SJSA1 (cell line): Measurements from ENCODE around the gene USP47. TPM values are rescaled to one million over a fixed set of nuclear protein-coding genes. Genes with fewer than 3 reads are reported as not detected.
A peak's percentile ranks its signal among the peaks of the same experiment; 100 is the strongest.

ENCODE experiments used
- DNase-seq, 2 experiments: peaks; one replicate each; pipeline ENCODE4 v3.0.0-alpha.2; 2015 to 2020; ENCODE audit warnings: low spot score in 2 of 2, low read depth in 1 of 2
- H3K27ac ChIP-seq: fragments of 250-450 bp; sonication (Bioruptor Pico); 2 replicates; pipeline ENCODE4 v1.5.1; 2020; ENCODE audit warnings: mild to moderate bottlenecking, moderate library complexity
- H3K27me3 ChIP-seq: fragments of 250-450 bp; sonication (Bioruptor Pico); replicated peaks from 2 replicates; pipeline ENCODE4 v1.5.1; 2020; ENCODE audit warnings: mild to moderate bottlenecking, moderate library complexity
- H3K36me3 ChIP-seq: fragments of 250-450 bp; sonication (Bioruptor Pico); 2 replicates; pipeline ENCODE4 v1.5.1; 2020; ENCODE audit warnings: mild to moderate bottlenecking
- H3K4me1 ChIP-seq: fragments of 250-450 bp; sonication (Bioruptor Pico); replicated peaks from 2 replicates; pipeline ENCODE4 v1.6.1; 2021; ENCODE audit warnings: mild to moderate bottlenecking
- H3K4me3 ChIP-seq: fragments of 250-450 bp; sonication (Bioruptor Pico); 2 replicates; pipeline ENCODE4 v1.5.1; 2020; ENCODE audit warnings: mild to moderate bottlenecking
- H3K9me3 ChIP-seq: fragments of 250-450 bp; sonication (Bioruptor Pico); replicated peaks from 2 replicates; pipeline ENCODE4 v1.5.1; 2020; ENCODE audit warnings: mild to moderate bottlenecking
- total RNA-seq: library from RNA; depleted of rRNA; stranded (reverse); fragments of >200 nt; shearing (Covaris generic); gene quantifications from 2 replicates; pipeline ENCODE4 v1.2.3, GENCODE V29; 2014

The USP47 gene
- total RNA-seq, 1 experiment from 2014 or later, result 64.9 TPM

GRCh38 chr11:11975201-11976092 is 133.7 kb downstream of the USP47 start:
- H3K9me3 ChIP-seq, result no peaks in the 10 kb centered on the region
- DNase-seq, result no peak
- H3K27me3 ChIP-seq, result no peaks in the 10 kb centered on the region
- H3K36me3 ChIP-seq, result peaks cover 80% of the 10 kb centered on the region
- H3K4me3 ChIP-seq, result no peak overlapping the region
- H3K4me1 ChIP-seq, result peaks cover 85% of the 10 kb centered on the region
- peak overlapping the region; percentile 73 for H3K27ac ChIP-seq

- Histone ChIP-seq H3K4me1 (peaks cover 96% of the 10 kb centered on the region), H3K36me3 (peaks cover 82% of the 10 kb centered on the region), H3K27ac (peak overlapping the region; percentile 73), H3K27me3 (no peaks in the 10 kb centered on the region), H3K9me3 (no peaks in the 10 kb centered on the region), H3K4me3 (no peak overlapping the region)
- DNase-seq, result no peak
These were observed 134.8 kb downstream of the USP47 start for GRCh38 chr11:11976481-11977127.

- peaks cover 83% of the 10 kb centered on the region for H3K36me3 ChIP-seq
- no peaks in the 10 kb centered on the region for H3K9me3 ChIP-seq
- no peaks in the 10 kb centered on the region for H3K27me3 ChIP-seq
- H3K27ac ChIP-seq, result peak overlapping the region; percentile 73
- H3K4me3 ChIP-seq, result no peak overlapping the region
- DNase-seq, result peak; percentile 88 to 91
- peaks cover 92% of the 10 kb centered on the region for H3K4me1 ChIP-seq
These were observed 135.6 kb downstream of the USP47 start for GRCh38 chr11:11977206-11977938.

GRCh38 chr11:11978098-11978637 is 136.4 kb downstream of the USP47 start:
- DNase-seq, result no peak
- H3K36me3 ChIP-seq, result peaks cover 85% of the 10 kb centered on the region

GRCh38 chr11:11978792-11979487 is 137.2 kb downstream of the USP47 start:
- Histone ChIP-seq H3K27ac (peak overlapping the region; percentile 51), H3K9me3 (no peaks in the 10 kb centered on the region), H3K4me1 (peaks cover 85% of the 10 kb centered on the region), H3K36me3 (peaks cover 89% of the 10 kb centered on the region), H3K4me3 (no peak overlapping the region), H3K27me3 (no peaks in the 10 kb centered on the region)
- peak in 1 of 2 experiments; percentile 44 for DNase-seq

More at GRCh38 chr11:11978098-11978637, 136.4 kb downstream of the USP47 start:
- peaks cover 88% of the 10 kb centered on the region for H3K4me1 ChIP-seq
- no peak overlapping the region for H3K4me3 ChIP-seq
- H3K9me3 ChIP-seq, result no peaks in the 10 kb centered on the region
- H3K27me3 ChIP-seq, result no peaks in the 10 kb centered on the region
- peak overlapping the region; percentile 73 for H3K27ac ChIP-seq

GRCh38 chr11:11979488-11980117 is 137.8 kb downstream of the USP47 start:
- H3K27ac ChIP-seq, result peak overlapping the region; percentile 51
- H3K27me3 ChIP-seq, result no peaks in the 10 kb centered on the region
- no peaks in the 10 kb centered on the region for H3K9me3 ChIP-seq
- peak; percentile 37 to 51 for DNase-seq
- H3K4me3 ChIP-seq, result no peak overlapping the region
- H3K4me1 ChIP-seq, result peaks cover 79% of the 10 kb centered on the region
- peaks cover 87% of the 10 kb centered on the region for H3K36me3 ChIP-seq

GRCh38 chr11:11980200-11980599 is 138.4 kb downstream of the USP47 start:
- no peaks in the 10 kb centered on the region for H3K27me3 ChIP-seq
- no peaks in the 10 kb centered on the region for H3K9me3 ChIP-seq
- peaks cover 87% of the 10 kb centered on the region for H3K36me3 ChIP-seq
- peak overlapping the region; percentile 51 for H3K27ac ChIP-seq
- peaks cover 76% of the 10 kb centered on the region for H3K4me1 ChIP-seq
- no peak overlapping the region for H3K4me3 ChIP-seq
- no peak for DNase-seq

GRCh38 chr11:11980841-11981308 is 139.1 kb downstream of the USP47 start:
- H3K27ac ChIP-seq, result no peak overlapping the region
- H3K27me3 ChIP-seq, result no peaks in the 10 kb centered on the region
- peaks cover 88% of the 10 kb centered on the region for H3K36me3 ChIP-seq
- no peak overlapping the region for H3K4me3 ChIP-seq
- no peak for DNase-seq
- peaks cover 76% of the 10 kb centered on the region for H3K4me1 ChIP-seq
- no peaks in the 10 kb centered on the region for H3K9me3 ChIP-seq

GRCh38 chr11:11981364-11981763 is 139.6 kb downstream of the USP47 start:
- Histone ChIP-seq H3K9me3 (no peaks in the 10 kb centered on the region), H3K27ac (no peak overlapping the region), H3K4me1 (peaks cover 76% of the 10 kb centered on the region), H3K4me3 (no peak overlapping the region), H3K27me3 (no peaks in the 10 kb centered on the region), H3K36me3 (peaks cover 88% of the 10 kb centered on the region)
- no peak for DNase-seq

GRCh38 chr11:11981840-11982239 is 140.1 kb downstream of the USP47 start:
- Histone ChIP-seq H3K36me3 (peaks cover 91% of the 10 kb centered on the region), H3K9me3 (no peaks in the 10 kb centered on the region), H3K4me1 (peaks cover 76% of the 10 kb centered on the region), H3K27me3 (no peaks in the 10 kb centered on the region), H3K4me3 (no peak overlapping the region), H3K27ac (no peak overlapping the region)
- DNase-seq, result no peak

- peaks cover 76% of the 10 kb centered on the region for H3K4me1 ChIP-seq
- H3K9me3 ChIP-seq, result no peaks in the 10 kb centered on the region
- H3K27me3 ChIP-seq, result no peaks in the 10 kb centered on the region
- H3K36me3 ChIP-seq, result peaks cover 97% of the 10 kb centered on the region
- no peak for DNase-seq
- no peak overlapping the region for H3K4me3 ChIP-seq
- H3K27ac ChIP-seq, result no peak overlapping the region
These were observed 140.7 kb downstream of the USP47 start for GRCh38 chr11:11982461-11982860.

GRCh38 chr11:11982975-11983374 is 141.2 kb downstream of the USP47 start:
- Histone ChIP-seq H3K4me1 (peaks cover 76% of the 10 kb centered on the region), H3K27ac (no peak overlapping the region), H3K27me3 (no peaks in the 10 kb centered on the region), H3K4me3 (no peak overlapping the region), H3K9me3 (no peaks in the 10 kb centered on the region), H3K36me3 (peaks cover 93% of the 10 kb centered on the region)
- DNase-seq, result no peak
